ENCODE results near the gene FRAS1. TPM values are rescaled to one million over a fixed set of nuclear protein-coding genes. Genes with fewer than 3 reads are reported as not detected.

The FRAS1 gene
- total RNA-seq, 1 experiment from 2014 or later: 82.0 TPM

DNA sequence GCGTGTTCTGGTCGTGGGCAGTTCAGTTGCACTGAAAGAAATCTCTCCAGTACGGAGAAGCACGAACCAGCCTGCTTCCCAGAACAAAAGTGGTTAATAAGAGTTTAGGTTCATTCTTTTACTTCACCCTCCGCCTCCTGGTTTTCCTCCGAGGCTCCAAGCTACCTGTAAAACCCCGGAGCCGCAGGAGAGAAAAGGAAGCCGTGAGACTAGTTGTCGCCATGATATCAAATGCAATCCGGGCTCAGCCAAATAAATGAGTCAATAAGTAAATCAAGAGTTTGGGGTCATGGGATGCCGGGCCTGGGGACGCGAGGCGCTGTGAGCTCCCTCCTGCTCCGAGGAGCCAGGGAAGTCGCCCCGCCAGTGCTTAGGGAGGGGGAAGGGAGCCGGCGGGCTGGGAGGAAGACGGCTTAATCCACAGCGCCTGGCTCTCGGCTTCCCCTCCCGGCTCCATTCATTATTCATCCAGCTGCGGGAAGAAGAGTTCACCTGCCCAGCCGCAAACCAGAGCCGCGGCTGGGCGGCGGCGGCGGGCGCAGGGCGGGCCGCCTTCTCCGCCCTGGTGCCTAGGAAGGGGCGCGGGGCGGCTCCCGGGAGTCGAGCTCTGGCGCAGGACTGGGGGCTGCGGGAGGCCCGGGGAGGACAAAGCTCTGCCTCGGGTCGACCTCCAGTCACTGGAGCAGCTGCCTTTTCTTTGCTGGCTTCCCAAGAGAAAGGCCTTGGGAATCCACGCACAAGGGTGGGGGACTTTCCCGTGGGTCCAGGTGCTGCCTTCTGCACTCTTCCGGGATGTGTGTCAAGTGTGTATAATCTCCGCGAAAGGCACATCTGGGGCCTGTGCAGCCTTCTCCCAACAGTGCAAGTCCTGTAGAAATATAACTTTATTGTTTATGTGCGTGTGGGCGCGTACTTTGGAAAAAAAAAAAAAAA, 1.7 kb downstream of the FRAS1 start:
- no peak for TF ChIP-seq EMX1 (CRISPR knock-in tag; IDR thresholded peaks at IDR 0.05)
- no peak for TF ChIP-seq ZNF425 (CRISPR knock-in tag; conservative IDR thresholded peaks at IDR 0.05)
- TF ChIP-seq, protein P1, sequence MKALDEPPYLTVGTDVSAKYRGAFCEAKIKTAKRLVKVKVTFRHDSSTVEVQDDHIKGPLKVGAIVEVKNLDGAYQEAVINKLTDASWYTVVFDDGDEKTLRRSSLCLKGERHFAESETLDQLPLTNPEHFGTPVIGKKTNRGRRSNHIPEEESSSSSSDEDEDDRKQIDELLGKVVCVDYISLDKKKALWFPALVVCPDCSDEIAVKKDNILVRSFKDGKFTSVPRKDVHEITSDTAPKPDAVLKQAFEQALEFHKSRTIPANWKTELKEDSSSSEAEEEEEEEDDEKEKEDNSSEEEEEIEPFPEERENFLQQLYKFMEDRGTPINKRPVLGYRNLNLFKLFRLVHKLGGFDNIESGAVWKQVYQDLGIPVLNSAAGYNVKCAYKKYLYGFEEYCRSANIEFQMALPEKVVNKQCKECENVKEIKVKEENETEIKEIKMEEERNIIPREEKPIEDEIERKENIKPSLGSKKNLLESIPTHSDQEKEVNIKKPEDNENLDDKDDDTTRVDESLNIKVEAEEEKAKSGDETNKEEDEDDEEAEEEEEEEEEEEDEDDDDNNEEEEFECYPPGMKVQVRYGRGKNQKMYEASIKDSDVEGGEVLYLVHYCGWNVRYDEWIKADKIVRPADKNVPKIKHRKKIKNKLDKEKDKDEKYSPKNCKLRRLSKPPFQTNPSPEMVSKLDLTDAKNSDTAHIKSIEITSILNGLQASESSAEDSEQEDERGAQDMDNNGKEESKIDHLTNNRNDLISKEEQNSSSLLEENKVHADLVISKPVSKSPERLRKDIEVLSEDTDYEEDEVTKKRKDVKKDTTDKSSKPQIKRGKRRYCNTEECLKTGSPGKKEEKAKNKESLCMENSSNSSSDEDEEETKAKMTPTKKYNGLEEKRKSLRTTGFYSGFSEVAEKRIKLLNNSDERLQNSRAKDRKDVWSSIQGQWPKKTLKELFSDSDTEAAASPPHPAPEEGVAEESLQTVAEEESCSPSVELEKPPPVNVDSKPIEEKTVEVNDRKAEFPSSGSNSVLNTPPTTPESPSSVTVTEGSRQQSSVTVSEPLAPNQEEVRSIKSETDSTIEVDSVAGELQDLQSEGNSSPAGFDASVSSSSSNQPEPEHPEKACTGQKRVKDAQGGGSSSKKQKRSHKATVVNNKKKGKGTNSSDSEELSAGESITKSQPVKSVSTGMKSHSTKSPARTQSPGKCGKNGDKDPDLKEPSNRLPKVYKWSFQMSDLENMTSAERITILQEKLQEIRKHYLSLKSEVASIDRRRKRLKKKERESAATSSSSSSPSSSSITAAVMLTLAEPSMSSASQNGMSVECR (CRISPR knock-in tag; IDR thresholded peaks at IDR 0.05; ENCODE audit: borderline replicate concordance): 0 out of 2 replicates have a peak, but pooled peaks have one; percentile 29
- TF ChIP-seq ZNF423 (CRISPR knock-in tag; IDR thresholded peaks at IDR 0.05): no peak
- TF ChIP-seq TEAD4 (CRISPR knock-in tag; IDR thresholded peaks at IDR 0.05): no peak
- TF ChIP-seq MYBL2 (CRISPR knock-in tag; IDR thresholded peaks at IDR 0.05): no peak
- no peak for TF ChIP-seq ZBTB21 (CRISPR knock-in tag; IDR thresholded peaks at IDR 0.05; ENCODE audit: borderline replicate concordance)
- 0 out of 2 replicates have a peak, but pooled peaks have one; percentile 13 for TF ChIP-seq SP1 (CRISPR knock-in tag; conservative IDR thresholded peaks at IDR 0.05)
- TF ChIP-seq ETV6 (CRISPR knock-in tag; IDR thresholded peaks at IDR 0.05): peak; percentile 56; the same call in 1 of the 2 replicates
- TF ChIP-seq, protein P2, sequence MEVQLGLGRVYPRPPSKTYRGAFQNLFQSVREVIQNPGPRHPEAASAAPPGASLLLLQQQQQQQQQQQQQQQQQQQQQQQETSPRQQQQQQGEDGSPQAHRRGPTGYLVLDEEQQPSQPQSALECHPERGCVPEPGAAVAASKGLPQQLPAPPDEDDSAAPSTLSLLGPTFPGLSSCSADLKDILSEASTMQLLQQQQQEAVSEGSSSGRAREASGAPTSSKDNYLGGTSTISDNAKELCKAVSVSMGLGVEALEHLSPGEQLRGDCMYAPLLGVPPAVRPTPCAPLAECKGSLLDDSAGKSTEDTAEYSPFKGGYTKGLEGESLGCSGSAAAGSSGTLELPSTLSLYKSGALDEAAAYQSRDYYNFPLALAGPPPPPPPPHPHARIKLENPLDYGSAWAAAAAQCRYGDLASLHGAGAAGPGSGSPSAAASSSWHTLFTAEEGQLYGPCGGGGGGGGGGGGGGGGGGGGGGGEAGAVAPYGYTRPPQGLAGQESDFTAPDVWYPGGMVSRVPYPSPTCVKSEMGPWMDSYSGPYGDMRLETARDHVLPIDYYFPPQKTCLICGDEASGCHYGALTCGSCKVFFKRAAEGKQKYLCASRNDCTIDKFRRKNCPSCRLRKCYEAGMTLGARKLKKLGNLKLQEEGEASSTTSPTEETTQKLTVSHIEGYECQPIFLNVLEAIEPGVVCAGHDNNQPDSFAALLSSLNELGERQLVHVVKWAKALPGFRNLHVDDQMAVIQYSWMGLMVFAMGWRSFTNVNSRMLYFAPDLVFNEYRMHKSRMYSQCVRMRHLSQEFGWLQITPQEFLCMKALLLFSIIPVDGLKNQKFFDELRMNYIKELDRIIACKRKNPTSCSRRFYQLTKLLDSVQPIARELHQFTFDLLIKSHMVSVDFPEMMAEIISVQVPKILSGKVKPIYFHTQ (CRISPR knock-in tag; IDR thresholded peaks at IDR 0.05): no peak
- TF ChIP-seq, protein P3, sequence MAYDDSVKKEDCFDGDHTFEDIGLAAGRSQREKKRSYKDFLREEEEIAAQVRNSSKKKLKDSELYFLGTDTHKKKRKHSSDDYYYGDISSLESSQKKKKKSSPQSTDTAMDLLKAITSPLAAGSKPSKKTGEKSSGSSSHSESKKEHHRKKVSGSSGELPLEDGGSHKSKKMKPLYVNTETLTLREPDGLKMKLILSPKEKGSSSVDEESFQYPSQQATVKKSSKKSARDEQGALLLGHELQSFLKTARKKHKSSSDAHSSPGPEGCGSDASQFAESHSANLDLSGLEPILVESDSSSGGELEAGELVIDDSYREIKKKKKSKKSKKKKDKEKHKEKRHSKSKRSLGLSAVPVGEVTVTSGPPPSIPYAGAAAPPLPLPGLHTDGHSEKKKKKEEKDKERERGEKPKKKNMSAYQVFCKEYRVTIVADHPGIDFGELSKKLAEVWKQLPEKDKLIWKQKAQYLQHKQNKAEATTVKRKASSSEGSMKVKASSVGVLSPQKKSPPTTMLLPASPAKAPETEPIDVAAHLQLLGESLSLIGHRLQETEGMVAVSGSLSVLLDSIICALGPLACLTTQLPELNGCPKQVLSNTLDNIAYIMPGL (CRISPR knock-in tag; IDR thresholded peaks at IDR 0.05): peak; percentile 80; the same call in 1 of the 2 replicates
- Mint-ChIP-seq H3K36me3 (no peaks in the 10 kb centered on the region), H3K27ac (peak overlapping the region; percentile 89), H3K9me3 (no peaks in the 10 kb centered on the region), H3K4me1 (peaks cover 44% of the 10 kb centered on the region), H3K27me3 (ENCODE audit: low read depth) (no peaks in the 10 kb centered on the region; the same call in 1 of the 2 replicates), H3K4me3 (peak overlapping the region; percentile 93)
- ATAC-seq (peak; percentile 21), DNase-seq (ENCODE audit: low spot score) (peak; percentile 71)
- CTCF ChIA-PET: interaction anchor here (0.6 to 3.7 kb wide), 55 partner anchors 8 to 523 kb away, joined by 3 to 60 read pairs (median 5); no protein-coding TSS in a partner anchor
- POLR2A ChIA-PET: interaction anchor here (0.6 to 1.8 kb wide), 12 partner anchors 13 to 1257 kb away, joined by 3 to 12 read pairs (median 4); partner anchors contain the start of gene ANXA3

All from WTC11 (cell line).